Stimulated activated CD4-positive, alpha-beta T cell treated with anti-CD3 and anti-CD28 coated beads, Interleukin-4, amount 100 ng/mL, for 48 hours (primary cell): ENCODE measurements around the gene ZNF277.

ENCODE experiments used
- DNase-seq, 2 donors: peaks; one replicate each; pipeline ENCODE4 v3.0.0-alpha.2; 2020; ENCODE audit warnings: low read depth in 2 of 2

ZNF277 gene

DNA sequence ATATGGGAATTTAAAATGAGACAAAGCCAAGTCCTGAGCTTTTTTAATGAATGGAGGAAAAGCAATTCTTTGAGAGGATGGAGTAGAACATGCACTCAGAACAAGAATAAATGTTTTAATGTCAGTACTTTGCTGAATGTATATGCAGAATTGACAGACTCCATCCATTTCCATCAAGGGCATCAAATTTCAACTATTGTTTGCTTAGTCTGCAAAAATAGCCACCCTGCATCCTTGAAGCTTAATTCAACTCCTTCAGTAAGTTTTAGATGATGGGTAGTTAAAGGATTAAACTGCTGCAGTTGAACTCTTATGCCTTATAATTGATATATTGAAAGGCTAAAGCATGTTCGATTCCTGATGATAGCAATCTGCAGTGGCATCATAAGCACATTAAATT is 144.1 kb downstream of the ZNF277 start:
- DNase-seq = no peak

DNA sequence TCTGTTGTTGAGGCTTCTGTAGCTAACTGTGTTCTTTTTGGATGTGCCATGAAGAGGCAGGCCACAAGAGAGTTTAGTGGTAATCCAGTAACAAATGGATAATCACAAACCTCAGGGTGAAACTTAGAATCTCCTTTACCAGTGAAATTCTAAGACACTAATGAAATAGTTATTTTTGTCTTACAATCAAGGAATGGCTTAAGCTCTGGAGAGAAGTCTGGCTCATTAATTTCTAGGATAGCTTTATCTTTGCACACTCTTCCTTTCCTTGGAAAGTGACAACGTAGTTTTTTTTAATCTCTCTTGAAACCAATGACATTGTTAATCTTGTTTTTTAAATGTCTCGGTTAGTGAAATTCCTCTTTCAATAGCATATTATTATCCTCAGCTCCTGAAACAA is 150.1 kb downstream of the ZNF277 start:
- DNase-seq = no peak

DNA sequence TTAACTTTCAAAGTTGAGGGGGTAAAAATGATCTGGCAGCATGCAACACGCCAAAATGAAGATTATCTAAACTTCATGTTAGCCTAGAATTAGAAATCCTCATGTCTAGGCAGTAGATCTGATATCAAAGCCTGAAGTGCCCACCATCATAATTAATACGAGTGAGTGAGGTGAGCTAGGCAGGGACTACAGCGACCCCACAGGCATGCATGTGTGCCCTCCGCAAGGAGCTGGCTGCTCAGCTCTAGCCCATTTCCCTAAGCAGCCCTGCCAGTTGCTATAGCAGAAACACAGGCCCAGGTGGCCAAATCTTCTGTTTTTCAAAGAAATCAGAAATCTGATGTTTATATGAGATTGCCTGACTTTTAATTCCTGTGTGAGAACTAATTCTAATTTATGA is 150.6 kb downstream of the ZNF277 start:
- no peak for DNase-seq

DNA sequence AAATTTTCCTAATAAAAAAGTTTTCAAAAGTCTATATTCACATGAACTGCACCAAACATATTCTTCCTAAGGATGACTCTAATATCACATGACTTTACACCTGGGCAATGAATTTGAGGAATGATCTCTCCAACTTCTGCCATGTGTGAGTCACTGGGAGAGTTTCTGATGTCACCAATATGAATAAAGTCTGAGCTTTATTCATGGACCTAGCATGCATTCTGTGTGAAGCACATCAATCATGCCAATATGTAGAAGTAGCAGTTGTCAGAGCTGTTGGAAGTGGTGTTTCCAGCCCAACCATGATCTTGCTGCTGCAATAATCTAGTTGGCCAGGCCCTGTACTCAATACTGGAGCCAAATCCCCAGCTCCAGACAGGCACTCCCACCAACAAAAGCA is 152.0 kb downstream of the ZNF277 start:
- DNase-seq = no peak

DNA sequence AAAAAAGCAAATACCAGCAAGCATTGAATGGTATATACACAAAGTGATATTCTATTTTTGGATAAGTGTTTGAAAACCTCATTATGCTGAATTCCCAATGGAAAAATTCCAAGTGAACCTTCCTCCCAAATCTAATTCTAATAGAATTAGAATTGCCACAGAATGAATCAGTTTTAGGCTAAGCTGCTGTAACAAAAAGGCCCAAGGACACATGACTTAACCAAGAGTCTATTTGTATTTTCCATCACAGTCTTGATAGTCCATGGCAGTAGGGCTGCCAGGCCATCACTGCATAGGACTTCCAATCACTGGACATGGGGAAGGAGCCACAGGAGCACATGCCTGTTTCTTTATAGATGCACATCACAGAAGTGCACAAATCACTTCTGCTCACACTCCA is 152.6 kb downstream of the ZNF277 start:
- DNase-seq = no peak

DNA sequence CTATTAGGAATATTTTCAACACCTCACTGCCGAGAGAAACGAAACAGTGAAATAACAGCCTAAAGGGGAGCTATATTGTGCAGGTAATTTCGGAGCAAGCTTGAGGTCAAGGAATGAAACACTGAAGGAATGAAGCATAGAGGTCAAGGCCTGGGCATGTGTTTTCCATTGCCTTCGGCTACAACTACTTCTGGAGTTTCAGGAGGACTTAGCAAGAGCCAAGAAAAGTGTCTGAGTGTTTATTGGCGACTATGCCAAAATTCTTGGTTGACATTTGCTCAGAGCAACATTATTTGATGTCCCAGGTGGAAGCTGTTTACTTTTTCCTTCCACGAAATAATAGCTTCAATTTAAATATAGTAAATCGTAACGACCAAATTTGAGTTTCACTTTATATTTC is 154.2 kb downstream of the ZNF277 start:
- DNase-seq = no peak

DNA sequence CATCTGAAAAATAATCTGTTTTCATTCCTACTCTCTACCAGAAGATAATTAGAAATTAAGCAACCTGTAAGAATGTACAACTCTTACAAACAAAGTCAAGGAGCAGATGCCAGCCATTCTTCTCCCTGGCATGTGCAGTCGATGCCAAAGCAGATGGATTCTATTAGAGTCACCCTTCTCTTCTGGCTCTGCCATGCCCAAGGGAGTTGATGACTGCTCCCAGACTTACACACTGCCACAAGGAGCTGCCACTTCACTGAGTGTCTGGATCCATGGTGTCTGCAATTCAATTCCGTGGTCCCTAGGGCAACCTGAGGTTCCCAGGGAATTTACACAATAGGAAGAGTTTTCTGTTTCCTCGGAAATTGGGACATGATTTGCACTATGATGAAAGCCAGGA is 154.7 kb downstream of the ZNF277 start:
- DNase-seq = no peak

DNA sequence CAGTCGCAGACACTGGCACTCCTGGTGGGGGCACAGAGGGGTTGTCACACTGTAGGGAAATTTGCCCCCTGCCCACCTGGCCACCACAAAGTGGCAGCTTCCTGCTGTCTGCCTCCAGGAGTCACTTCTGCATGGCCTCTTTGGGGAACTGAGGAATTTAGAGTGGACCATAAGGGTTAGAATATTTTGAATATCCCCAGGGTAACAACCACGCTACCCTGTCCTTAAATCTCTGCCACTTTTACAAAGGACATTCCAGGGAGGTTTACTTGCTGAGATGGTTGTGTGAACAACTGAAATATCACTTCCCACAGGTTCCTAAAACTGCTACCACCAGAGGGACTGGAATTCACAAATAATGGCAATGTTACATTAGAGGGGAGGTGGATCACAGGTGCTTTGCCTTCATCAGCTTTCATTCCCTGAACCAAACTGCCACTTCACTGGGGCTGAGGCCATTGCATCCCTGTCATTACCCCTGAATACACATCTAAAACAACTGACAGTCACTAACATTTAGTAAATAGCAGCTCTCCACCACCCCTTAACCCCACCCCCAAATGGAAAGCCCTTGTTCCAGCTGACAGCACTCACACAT is 155.7 kb downstream of the ZNF277 start:
- DNase-seq = no peak

DNA sequence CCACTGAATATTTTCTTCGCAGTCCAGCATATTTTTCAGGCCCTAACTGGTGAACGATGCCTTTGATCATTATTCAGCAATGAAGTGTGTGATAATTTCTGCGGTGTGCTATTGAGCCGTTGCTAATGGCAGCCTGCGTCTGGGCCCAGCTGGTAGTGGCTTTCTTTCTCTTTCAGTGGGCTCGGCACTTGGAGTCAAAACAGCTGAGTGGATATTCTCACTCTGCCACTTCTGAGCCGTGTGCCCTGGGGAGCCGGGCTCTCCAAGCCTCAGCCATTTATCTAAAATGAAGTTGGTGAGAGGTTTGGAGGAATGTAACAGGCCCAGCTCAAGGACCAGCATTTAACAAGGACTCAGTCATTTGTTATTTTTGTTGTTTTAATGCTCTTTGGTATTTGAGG is 156.2 kb downstream of the ZNF277 start:
- no peak for DNase-seq

DNA sequence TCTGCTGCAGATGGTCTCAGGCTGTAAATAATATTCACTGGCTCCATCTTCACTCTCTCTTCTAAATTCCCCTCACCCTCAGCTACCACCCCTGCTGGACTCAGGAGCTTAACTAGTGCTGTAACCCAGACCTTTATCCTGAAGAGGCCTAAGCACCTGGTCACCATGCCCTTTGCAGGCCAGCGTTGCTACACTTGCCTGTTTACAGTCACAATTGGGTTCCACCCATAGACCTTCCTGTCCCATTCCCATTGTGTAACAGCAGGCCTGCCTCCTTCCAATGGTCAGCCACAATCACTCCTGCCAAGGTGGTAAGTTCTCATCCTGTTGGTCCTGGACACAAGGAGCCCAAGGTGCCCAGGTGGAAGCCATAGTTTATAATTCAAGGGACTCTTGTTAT is 157.9 kb downstream of the ZNF277 start:
- DNase-seq = no peak

DNA sequence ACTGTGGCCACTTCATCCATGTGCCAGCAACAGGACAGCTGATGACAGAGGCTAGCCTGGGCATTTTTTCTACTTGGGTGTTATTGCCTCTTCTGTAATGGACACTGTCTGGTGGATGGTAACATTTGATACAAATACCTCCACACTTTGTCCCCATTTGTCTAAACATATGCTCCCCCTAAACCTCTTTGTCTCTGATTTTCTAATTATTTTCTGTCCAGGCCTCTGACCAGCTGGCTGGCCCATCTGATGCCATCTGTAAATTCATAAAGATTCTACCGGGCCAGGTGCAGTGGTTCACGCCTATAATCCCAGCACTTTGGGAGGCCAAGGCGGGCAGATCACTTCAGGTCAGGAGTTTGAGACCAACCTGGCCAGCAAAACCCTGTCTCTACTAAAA is 159.1 kb downstream of the ZNF277 start:
- no peak for DNase-seq

DNA sequence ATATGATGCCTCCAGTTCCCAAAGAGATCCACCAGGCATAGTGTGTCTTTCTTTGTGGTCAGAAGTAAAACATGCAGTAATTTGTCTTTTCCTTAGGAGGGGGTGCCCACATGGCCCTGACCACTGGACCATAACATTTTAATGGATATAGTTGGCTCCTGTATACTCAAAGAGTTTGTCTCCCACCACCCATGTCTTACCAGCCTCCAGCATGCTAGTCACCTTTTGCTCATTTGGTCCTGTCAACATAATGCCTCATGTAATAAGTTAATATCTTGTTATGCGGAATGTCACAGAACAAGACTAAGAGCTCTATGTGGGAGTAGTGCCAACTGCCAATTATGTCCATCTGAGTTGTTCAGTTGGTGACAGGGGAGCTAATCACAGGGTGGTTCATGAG is 160.4 kb downstream of the ZNF277 start:
- DNase-seq = no peak

DNA sequence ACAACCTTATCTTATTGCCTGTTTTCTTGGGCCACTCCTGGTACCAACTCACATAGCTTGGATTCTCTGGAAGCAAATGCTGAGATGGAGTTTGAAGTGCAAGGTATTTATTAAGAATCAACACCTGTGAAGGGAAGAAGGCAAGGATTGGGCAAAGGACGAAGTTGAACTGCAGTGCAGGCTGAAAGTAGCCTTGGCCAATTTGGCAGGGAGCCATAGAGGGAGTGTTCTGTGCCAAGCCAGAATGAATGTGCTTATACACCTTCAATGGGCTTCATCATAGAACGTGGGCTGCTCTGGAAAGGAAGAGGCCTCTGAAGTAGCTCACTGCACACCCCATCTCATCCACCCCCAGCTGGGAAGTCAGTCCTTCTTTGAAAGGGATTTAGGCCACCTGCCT is 163.9 kb downstream of the ZNF277 start:
- DNase-seq = no peak

DNA sequence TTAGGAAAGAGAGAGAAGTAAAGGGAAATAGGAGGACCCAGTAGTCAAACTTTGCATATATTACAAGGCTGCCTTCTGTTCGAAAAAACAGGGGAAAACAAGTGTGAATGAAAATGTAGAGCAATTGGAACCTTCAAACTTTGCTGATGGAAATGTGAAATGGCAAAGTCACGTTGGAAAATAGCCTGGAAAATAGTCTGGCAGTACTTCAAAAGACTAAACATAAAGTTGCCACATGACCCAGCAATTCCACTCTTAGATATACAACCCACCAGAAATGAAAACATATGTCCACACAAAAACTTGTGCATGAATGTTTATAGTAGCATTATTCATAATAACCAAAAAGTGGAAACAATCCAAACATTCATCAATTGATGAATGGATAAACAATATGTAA is 165.2 kb downstream of the ZNF277 start:
- DNase-seq = no peak

DNA sequence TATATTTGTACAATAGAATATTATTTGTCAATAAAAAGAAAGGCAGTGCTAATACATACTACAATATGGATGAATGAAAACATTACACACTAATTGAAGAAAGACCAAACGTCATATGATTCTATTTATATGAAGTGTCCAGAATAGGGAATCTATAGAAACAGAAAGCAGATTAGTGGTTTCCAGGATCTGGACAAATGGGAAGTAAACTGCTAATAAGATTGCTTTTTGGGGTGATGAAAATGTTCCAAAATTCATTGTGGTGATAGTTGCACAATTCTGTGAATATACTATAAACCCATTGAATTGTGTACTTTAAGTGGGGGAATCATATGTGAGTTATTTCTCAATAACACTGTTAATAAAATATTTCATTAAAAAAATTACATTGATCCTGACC is 165.6 kb downstream of the ZNF277 start:
- no peak for DNase-seq

DNA sequence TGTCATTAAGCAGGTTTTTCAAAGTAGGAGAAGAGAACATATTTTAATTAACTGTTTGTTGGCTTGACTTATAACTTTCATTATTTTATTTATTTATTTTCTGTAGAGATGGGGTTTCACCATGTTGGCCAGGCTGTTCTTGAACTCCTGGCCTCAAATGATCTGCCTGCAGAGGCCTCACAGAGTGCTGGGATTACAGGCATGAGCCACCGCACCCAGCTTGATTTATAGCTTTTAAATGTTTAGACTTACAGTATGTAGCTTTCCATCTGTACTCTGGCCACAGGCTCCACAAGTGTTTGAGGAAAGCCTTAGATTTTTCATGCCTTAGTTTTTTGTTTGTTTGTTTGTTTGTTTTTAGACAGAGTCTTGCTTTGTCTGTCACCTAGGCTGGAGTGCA is 171.1 kb downstream of the ZNF277 start:
- DNase-seq = no peak

DNA sequence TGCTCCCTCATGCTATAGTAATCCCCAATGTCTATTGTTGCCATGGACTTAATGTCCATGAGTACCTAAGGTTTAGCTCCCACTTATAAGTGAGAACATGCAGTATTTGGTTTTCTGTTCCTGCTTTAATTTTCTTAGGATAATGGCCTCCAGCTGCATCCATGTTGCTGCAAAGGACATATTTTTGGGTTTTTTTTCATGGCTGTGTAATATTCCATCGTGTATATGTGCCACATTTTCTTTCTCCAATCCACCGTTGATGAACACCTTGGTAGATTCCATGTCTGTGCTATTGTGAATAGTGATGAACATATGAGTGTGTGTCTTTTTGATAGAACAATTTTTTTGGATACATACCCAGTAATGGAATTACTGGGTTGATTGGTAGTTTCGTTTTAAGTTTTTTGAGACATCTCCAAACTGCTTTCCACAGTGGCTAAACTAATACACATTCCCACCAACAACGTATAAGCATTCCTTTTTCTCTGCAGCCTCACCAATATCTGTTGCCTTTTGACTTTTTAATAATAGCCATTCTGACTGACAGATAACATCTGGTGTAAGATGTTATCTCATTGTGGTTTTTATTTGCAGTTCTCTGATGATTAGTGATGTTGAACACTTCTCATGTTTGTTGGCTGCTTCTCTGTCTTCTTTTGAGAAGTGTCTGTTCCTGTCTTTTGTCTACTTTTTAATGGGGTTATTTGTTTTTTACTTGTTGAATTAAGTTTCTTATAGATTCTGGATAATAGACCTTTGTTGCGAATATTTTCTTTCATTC is 175.0 kb downstream of the ZNF277 start:
- DNase-seq = no peak

DNA sequence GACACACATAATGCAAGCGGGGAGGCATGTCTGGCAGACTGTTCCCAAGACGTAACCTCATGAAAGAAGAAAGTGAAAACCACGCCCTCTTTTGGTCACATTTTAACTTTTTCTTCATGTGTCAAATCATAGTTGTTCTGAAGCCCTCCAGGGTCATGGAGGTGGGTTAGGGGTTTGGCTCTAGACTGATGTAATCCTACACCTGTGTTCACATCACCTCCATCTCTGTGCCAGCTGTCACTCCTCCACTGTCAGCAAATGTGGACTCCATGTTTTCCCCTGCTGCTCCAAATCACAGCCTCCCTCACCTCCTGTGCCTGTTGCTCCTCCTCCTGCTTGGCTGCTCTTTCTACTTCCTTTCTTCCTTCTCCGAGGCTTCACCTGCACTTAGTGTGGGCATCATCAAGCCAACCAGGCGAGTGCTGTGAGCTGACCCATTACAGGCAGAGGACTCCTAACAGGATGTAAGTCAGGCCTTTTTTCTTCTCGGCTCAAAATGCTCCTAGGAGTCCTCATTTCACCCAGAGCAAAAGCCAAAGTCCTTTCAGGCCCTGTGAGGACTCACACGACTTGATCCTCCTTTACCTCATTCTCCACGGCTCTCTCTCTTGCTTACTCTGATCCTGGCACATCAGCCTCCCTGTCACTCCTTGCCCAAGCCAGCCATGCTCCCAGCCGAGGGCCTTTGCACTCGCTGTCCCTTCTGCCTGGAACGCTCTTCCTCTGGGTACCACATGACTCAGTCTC is 177.3 kb downstream of the ZNF277 start:
- DNase-seq = no peak

DNA sequence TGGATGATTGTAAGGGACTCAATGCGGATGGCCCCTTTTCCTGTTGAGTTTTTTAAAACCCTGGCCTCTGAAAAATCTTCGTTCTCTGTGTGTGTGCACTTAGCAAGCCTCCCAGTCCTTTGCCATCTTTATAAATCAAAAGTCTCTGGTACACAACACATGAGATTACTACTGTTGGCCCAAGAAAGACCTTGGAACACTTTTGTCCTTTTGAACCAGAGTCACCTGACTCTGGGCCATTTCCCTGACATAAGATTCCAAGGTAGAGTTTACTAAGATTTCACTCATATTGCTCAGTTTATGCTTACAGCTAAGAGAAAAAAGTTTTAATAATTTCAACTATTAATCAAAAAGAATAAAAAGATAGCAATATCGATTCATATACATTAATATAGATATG is 179.0 kb downstream of the ZNF277 start:
- no peak for DNase-seq

DNA sequence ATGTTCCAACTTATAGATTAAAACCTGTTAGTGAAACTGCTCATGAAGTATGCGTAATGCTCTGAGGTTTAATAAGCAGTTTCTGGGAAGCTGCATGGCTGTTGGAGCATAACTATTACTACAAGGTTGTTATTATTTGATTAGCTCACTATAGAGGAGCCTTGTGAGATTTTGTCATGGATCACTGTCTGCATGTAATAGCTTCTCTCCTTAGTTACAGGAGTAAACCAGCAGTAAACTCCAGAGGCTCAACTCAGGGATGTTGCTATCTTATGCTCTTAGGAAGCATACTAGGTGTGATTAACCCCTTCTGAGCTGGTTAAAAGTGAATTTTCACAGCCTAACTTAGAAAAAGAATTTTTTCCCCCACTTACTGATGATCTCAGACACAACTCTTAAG is 180.1 kb downstream of the ZNF277 start:
- no peak for DNase-seq

DNA sequence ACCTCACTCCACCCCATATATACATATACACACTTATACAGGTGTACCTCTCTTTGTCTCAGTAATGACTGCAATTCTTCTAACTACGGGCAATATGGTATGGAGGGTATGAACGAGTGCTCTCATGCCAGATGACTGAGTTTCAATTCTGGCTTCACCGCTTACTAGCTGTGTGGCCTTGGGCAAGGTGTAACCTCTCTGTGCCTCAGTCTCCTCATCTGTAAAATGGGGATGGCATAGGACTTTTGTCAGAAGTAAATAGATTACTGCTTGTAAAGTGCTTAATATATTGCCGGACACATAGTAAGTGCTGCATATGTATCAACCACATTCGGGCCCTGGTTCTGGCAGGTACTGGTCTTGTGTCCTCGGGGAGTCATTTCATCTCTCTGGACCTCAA is 183.7 kb downstream of the ZNF277 start:
- no peak for DNase-seq

DNA sequence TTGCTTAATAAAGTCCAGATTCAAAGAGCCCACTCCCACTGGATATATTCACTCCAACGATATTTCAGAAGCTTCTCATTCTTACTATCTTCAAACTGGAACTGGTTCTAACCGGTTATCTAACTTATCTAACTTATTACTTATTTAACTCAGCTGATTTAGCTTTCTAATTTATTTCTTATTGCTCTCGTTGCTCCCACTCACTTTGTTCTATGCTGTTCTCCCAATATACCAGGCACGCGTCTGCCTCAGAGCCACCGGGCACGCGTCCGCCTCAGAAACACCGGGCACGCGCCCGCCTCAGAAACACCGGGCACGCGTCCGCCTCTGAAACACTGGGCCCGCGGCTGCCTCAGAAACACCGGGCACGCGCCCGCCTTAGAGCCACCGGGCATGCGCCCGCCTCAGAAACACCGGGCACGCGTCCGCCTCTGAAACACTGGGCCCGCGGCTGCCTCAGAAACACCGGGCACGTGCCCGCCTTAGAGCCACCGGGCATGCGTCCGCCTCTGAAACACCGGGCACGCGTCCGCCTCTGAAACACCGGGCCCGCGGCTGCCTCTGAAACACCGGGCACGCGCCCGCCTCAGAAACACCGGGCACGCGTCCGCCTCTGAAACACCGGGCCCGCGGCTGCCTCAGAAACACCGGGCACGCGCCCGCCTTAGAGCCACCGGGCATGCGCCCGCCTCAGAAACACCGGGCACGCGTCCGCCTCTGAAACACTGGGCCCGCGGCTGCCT is 184.8 kb downstream of the ZNF277 start:
- DNase-seq = peak; percentile 27 to 29
